Osteoblast (primary cell): ENCODE results near the gene NPHS1. TPM values are rescaled to one million over a fixed set of nuclear protein-coding genes. Genes with fewer than 3 reads are reported as not detected.
A peak's percentile ranks its signal among the peaks of the same experiment; 100 is the strongest.
"Not testable (repeated sequence)": the region's sequence is repeated elsewhere in the genome, so short reads cannot be mapped to it uniquely, and the experiment has no call there.

Experiments
- DNase-seq: peaks from one replicate; pipeline ENCODE4 v3.0.0; 2011; ENCODE audit warnings: low spot score, mixed read lengths; ENCODE audit not compliant: insufficient read length; ENCODE audit errors: missing footprints
- H2AFZ ChIP-seq: 2 replicates; pipeline ENCODE4 v1.6.0; 2011; ENCODE audit warnings: mild to moderate bottlenecking, low read length
- H3K27ac ChIP-seq: 2 replicates; pipeline ENCODE4 v1.5.1; 2011; ENCODE audit warnings: mild to moderate bottlenecking, low read depth, low read length, moderate library complexity
- H3K27me3 ChIP-seq: 2 replicates; pipeline ENCODE4 v1.6.0; 2012; ENCODE audit warnings: mild to moderate bottlenecking, control low read depth, inconsistent platforms, low read length, moderate library complexity; ENCODE audit not compliant: insufficient read depth
- H3K36me3 ChIP-seq: 2 replicates; pipeline ENCODE4 v1.5.1; 2011; ENCODE audit warnings: mild to moderate bottlenecking, low read length, control low read depth, moderate library complexity; ENCODE audit not compliant: insufficient read depth
- H3K4me1 ChIP-seq: 2 replicates; pipeline ENCODE4 v1.5.1; 2011; ENCODE audit warnings: mild to moderate bottlenecking, low read length, control low read depth, moderate library complexity; ENCODE audit not compliant: insufficient read depth
- H3K4me2 ChIP-seq: 2 replicates; pipeline ENCODE4 v1.6.0; 2011; ENCODE audit warnings: mild to moderate bottlenecking, low read length; ENCODE audit not compliant: insufficient read depth
- H3K4me3 ChIP-seq: fragments of 200-600 bp; sonication (generic); 3 replicates; pipeline ENCODE4 v1.5.1; 2012; ENCODE audit warnings: mild to moderate bottlenecking, low read length, inconsistent platforms; ENCODE audit not compliant: insufficient read depth
- H3K79me2 ChIP-seq: 2 replicates; pipeline ENCODE4 v1.6.0; 2012; ENCODE audit warnings: mild to moderate bottlenecking, low read length, control low read depth, inconsistent platforms; ENCODE audit not compliant: insufficient read depth
- H3K9me3 ChIP-seq: 2 replicates; pipeline ENCODE4 v1.5.1; 2011; ENCODE audit warnings: low read depth, low read length, control low read depth
- H4K20me1 ChIP-seq: 2 replicates; pipeline ENCODE4 v1.6.0; 2012; ENCODE audit warnings: mild to moderate bottlenecking, low read length, control low read depth; ENCODE audit not compliant: insufficient read depth
- total RNA-seq: library from RNA; depleted of rRNA; stranded (reverse); fragments of >200 nt; gene quantifications from 2 replicates; pipeline ENCODE4 v1.2.3, GENCODE V29; 2012
- TF ChIP-seq, protein P1 (sequence below): IDR thresholded peaks from 2 replicates; pipeline ENCODE4 v1.5.1; 2011; ENCODE audit warnings: mild to moderate bottlenecking, low read depth, low read length, moderate library complexity; ENCODE audit errors: extremely low read depth

NPHS1 gene
- total RNA-seq, 1 donor, result not detected

DNA sequence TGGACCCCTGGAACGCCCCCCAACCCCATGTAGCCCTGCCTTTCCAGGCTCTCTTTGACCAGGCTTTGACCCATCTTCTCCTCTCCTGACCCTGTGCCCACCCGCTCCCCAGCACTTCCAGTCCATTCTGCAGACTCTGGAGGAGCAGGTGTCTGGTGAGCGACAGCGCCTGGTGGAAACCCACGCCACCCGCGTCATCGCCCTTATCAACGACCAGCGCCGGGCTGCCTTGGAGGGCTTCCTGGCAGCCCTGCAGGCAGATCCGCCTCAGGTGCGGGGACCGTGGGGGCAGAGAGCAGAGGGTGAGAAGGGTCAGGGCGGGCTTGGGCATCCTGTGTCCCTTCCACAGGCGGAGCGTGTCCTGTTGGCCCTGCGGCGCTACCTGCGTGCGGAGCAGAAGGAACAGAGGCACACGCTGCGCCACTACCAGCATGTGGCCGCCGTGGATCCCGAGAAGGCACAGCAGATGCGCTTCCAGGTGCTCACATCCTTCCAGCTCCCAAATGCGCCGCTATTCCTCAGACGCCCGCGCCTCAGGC lies 22.2 kb upstream of the NPHS1 start:
- no peak for DNase-seq

DNA sequence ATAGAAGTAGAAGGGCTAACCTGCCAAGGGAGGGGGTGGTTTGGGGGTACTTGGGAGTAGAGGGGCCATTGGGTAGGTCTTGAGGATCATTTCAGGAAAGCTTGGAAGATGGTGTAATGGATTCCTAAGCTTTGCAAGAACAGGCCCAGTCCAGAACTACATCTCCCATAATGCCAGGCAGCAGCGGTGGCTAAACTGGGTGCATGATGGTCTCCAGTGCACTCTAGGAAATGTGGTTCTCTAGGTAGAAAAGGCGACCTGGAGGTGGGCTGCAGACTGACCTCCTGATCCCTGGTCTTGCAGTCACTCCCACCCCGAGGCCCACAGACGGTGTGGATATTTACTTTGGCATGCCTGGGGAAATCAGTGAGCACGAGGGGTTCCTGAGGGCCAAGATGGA lies 19.9 kb upstream of the NPHS1 start:
- no peak overlapping the region for H3K4me2 ChIP-seq

More for the DNA sequence above, 22.2 kb upstream of the NPHS1 start:
- TF ChIP-seq, protein P1, sequence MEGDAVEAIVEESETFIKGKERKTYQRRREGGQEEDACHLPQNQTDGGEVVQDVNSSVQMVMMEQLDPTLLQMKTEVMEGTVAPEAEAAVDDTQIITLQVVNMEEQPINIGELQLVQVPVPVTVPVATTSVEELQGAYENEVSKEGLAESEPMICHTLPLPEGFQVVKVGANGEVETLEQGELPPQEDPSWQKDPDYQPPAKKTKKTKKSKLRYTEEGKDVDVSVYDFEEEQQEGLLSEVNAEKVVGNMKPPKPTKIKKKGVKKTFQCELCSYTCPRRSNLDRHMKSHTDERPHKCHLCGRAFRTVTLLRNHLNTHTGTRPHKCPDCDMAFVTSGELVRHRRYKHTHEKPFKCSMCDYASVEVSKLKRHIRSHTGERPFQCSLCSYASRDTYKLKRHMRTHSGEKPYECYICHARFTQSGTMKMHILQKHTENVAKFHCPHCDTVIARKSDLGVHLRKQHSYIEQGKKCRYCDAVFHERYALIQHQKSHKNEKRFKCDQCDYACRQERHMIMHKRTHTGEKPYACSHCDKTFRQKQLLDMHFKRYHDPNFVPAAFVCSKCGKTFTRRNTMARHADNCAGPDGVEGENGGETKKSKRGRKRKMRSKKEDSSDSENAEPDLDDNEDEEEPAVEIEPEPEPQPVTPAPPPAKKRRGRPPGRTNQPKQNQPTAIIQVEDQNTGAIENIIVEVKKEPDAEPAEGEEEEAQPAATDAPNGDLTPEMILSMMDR, result no peak
- Histone ChIP-seq H3K4me3 (no peak overlapping the region), H4K20me1 (no peaks in the 10 kb centered on the region), H3K4me2 (no peak overlapping the region), H3K79me2 (no peaks in the 10 kb centered on the region), H2AFZ (no peak overlapping the region), H3K27ac (no peak overlapping the region), H3K9me3 (no peaks in the 10 kb centered on the region), H3K36me3 (no peaks in the 10 kb centered on the region), H3K4me1 (peaks cover 1% of the 10 kb centered on the region), H3K27me3 (no peaks in the 10 kb centered on the region)

DNA sequence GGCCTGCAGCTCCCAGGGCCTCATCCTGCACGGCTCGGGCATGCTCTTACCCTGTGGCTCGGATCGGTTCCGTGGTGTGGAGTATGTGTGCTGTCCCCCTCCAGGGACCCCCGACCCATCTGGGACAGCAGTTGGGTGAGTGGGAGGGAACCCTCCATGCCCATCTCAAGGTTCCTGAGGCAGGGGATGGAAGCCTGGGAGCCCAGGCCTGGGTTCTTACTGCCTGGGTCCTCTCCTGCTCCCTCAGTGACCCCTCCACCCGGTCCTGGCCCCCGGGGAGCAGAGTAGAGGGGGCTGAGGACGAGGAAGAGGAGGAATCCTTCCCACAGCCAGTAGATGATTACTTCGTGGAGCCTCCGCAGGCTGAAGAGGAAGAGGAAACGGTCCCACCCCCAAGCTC lies 19.3 kb upstream of the NPHS1 start:
- Histone ChIP-seq H3K79me2 (no peaks in the 10 kb centered on the region), H3K4me2 (no peak overlapping the region), H3K27me3 (peaks cover 13% of the 10 kb centered on the region), H3K4me1 (no peaks in the 10 kb centered on the region), H3K36me3 (no peaks in the 10 kb centered on the region), H4K20me1 (no peaks in the 10 kb centered on the region), H3K4me3 (no peak overlapping the region), H2AFZ (no peak overlapping the region), H3K27ac (no peak overlapping the region), H3K9me3 (no peaks in the 10 kb centered on the region)
- TF ChIP-seq, protein P1, result no peak
- peak; percentile 50 for DNase-seq

More for the DNA sequence above, 19.9 kb upstream of the NPHS1 start:
- Histone ChIP-seq H3K79me2 (no peaks in the 10 kb centered on the region), H4K20me1 (no peaks in the 10 kb centered on the region), H3K4me3 (no peak overlapping the region), H2AFZ (no peak overlapping the region), H3K36me3 (no peaks in the 10 kb centered on the region), H3K27me3 (peaks cover 13% of the 10 kb centered on the region), H3K9me3 (no peaks in the 10 kb centered on the region), H3K27ac (no peak overlapping the region), H3K4me1 (no peaks in the 10 kb centered on the region)
- DNase-seq, result peak; percentile 14
- TF ChIP-seq, protein P1, result no peak

DNA sequence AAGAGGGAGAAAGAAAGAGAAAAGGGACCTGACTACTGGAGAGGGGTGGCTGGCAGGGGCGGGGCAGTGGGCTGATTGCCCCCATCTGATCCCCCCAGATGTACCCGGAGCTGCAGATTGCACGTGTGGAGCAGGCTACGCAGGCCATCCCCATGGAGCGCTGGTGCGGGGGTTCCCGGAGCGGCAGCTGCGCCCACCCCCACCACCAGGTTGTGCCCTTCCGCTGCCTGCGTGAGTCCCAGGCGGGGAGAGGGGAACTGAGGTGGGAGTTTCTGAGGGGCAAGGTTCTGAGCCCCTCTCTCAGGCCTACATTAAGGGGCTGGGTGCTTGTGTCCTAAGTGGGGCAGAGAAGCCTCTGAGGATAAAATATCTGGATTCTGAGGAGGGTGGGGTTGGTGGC lies 18.5 kb upstream of the NPHS1 start:
- no peaks in the 10 kb centered on the region for H4K20me1 ChIP-seq
- H3K27ac ChIP-seq, result no peak overlapping the region
- H3K79me2 ChIP-seq, result no peaks in the 10 kb centered on the region
- H3K4me2 ChIP-seq, result no peak overlapping the region
- no peak overlapping the region for H3K4me3 ChIP-seq
- no peak overlapping the region for H2AFZ ChIP-seq
- peaks cover 15% of the 10 kb centered on the region for H3K27me3 ChIP-seq
- peak; percentile 17 for DNase-seq
- H3K9me3 ChIP-seq, result no peaks in the 10 kb centered on the region
- H3K4me1 ChIP-seq, result no peaks in the 10 kb centered on the region
- TF ChIP-seq, protein P1, result no peak
- H3K36me3 ChIP-seq, result no peaks in the 10 kb centered on the region

DNA sequence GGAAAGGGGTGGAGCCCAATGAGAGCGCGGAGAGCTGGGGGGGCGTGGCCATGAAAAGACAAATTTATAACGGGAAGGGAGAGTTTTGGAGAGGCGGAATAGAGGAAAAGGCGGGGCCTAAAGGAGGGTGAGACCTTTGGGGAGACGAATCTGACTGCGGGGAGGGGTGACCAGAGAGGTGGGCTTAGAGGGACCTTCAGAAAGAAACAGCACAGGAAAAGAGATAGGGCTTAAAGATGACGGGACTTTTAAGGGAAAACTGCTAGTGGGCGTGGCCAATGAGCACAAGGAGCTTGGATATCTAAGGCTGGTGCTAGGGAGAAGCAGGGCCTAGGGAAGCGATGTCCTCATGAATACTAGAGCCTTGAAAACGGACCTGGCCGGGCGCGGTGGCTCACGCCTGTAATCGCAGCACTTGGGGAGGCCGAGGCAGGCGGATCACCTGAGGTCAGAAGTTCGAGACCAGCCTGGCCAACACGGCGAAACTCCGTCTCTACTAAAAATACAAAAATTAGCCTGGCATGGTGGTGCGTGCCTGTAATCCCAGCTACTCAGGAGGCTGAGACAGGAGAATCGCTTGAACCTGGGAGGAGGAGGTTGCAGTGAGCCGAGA lies 17.9 kb upstream of the NPHS1 start:
- H3K4me2 ChIP-seq, result peak overlapping the region; percentile 61
- peaks cover 18% of the 10 kb centered on the region for H3K27me3 ChIP-seq
- not testable (repeated sequence) for H4K20me1 ChIP-seq, H3K4me3 ChIP-seq, H3K27ac ChIP-seq, H2AFZ ChIP-seq, H3K9me3 ChIP-seq, H3K36me3 ChIP-seq, H3K4me1 ChIP-seq, H3K79me2 ChIP-seq
- peak; percentile 11 for DNase-seq
